EH (cell line): ENCODE results near the gene CNOT6.

Experiments
- DNase-seq: peaks from one replicate; pipeline ENCODE4 v3.0.0-alpha.2; 2015; ENCODE audit warnings: low read depth

The CNOT6 gene

DNA sequence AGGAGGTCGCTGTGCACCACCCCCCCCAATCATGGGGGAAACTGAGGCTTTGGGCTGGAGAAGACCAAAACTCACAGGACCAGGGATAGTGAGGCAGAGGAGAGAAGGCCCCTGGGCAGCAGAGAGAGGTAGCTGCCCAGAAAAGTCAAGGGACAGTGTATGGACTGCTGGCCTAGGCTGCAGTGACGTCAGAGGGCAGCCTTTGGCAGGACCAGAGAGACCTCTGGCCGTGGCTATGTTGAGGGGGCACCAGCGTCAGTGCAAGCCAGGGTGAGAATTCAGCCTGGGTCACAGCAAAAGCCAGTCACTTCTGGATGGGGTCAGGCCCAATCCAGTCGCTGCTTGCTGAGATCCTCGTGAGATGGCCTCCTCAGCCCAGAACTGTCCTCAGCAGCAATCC lies 128.7 kb downstream of the CNOT6 start:
- no peak for DNase-seq

DNA sequence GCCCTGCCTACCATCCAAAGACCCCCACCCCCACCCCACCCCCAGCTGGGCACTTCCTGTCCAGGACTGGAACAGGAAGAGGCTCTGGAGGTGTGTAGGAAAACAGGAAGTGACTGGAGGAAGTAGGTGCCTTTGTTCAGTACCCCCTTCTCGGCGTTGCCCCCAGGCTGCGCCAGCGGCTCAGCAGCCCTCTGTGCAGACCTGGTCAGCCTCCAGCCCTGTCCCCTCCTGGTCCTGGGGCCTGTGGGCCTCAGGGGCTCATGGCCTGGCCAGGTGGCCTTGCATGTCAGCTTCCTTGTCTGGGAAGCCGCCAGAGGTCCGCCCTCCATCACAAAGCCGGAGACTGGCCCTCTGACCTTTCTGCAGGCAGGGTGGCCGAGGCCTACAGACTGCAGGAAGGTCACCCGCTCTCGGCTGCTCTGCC lies 129.2 kb downstream of the CNOT6 start:
- no peak for DNase-seq

DNA sequence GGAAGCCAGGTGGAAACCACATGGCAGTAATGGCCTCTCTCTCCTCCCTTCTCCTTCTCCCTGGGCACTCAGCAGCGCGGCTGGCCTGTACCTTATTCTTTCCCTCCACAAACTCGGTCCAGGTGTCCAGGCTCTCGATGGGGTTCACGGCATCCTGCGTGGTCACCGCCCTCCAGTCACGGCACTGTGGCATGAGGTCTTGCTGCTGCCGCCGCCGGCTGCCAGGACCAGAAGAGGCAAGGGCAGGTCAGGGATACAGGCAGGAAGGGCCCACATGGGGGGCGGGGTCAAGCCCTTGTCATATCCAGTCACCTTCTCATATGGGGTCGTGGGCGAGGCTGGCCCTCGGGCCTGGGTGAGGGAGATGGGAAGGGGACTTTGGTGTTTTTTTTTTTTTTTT lies 129.7 kb downstream of the CNOT6 start:
- no peak for DNase-seq

DNA sequence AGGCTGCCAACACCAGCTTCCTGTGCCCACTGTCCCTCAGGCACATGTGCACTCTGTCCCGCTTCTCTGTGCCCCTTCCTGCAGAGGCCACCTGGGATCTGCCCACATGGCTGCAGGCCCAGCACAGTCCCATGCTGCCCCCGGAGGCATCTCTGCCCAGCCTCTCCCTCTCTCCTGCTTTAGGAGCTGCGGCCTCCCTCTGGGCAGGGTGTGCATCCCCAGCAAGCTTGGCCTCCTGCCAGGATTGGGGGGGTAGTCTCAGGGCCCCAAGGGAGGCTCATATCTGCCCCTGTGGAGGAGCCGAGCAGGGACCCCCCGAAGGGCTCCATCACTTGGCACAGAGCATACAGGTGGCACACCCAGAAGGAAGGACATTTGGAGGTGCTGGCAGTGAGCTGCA lies 130.4 kb downstream of the CNOT6 start:
- no peak for DNase-seq

GRCh38 chr5:180625125-180625790 lies 131.1 kb downstream of the CNOT6 start:
- no peak for DNase-seq

DNA sequence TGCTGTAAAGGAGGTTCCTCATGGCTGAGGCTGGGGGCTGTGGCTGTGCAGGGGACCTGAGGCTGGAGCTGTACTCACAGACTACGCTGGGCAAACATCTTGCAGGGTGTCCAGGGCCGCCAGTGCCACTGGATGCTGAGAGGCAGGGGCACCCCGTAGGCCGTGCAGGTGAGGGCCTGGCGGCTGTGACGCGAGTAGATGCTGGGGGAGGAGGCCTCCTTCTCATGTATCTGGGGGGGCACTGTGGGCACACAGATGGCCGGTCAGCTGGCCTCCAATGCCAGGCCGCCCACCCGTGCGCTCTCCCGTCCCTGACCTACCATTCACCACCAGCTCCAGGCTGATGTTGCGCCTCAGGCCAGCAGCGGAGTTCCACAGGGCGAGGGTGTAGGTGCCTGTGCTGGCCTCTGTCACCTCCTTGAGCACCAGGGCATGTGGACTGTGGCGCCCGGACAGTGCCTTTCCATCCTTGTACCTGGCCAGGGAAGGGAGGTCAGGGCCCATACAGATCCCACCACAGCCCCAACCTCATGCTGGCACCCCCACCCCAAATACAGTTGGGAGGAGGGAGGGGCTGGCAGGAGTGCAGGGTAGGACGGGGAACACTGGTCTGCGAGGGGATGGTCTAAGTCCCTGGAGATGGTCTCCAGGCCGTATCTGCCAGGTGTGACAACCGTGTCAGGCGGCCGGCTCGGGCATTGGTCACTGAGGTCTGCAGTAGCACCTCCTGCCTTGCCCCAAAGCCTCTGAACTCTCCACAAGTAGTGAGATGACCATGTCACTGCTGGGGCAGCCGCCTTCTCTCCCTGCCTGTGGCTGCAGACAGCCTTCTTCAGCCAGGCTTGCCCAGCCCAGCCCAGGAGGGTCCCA lies 131.8 kb downstream of the CNOT6 start:
- no peak for DNase-seq

DNA sequence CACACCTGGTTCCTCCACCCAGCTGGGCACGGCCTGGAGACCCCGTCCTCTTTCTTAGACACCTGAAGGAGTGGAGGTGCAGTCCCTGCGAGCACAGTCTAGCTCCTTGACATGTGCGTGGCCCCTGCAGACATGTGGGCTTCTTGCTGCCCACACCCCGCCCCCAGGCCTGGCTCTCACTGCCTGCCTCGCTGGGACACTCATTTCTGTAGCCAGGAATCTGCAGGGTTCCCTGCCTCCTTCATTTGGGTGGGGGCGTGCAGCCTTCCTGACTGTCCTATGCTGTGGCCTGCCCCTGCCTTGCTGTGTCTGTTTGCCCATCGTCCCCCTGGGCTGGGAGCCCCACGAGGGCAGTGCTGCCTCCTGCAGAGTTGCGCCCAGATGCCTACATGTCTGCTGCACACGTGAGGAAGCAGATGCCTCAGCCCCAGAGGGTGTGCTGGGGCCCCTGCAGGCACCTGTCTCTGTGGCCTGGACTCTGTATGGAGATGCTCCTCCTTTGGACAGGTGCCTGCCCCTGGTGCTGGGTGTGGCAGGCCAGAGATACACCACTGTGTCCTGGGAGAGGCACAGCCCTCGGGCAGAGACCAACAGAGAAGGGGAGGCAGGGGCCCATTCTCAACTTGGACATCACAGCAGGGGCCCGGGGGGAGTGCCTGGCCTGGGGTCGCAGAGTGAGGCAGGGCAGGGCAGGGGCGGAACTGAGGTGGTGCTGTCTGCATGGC lies 132.6 kb downstream of the CNOT6 start:
- DNase-seq: no peak

- no peak for DNase-seq
Observed at GRCh38 chr5:180627386-180628120, 133.4 kb downstream of the CNOT6 start.
